A549 (cell line): ENCODE data around the gene CPEB2. TPM values are rescaled to one million over a fixed set of nuclear protein-coding genes. Genes with fewer than 3 reads are reported as not detected.

ENCODE experiments used
- ATAC-seq, 2 experiments: fragments of 200-7000 bp in 1 of 2; fragments of >200 bp in 1 of 2; cut with Nextera tagmentation in 1 of 2; cut with Tn5 transposase in 1 of 2; 3 replicates each; pipeline versions ENCODE4 v1.8.0 to v1.9.1; 2018 to 2020; ENCODE audit warnings: mild to moderate bottlenecking in 1 of 2, moderate library complexity in 1 of 2
- CTCF ChIA-PET: fragments of 300-600 bp; sonication (Branson Sonifier 250); formaldehyde crosslinking; extraction: SDS; loops from one replicate; lab custom pipeline; 2021; ENCODE audit warnings: antibody characterized with exemption, inconsistent platforms; lab: Yijun Ruan, JAX
- POLR2A ChIA-PET: fragments of 350-600 bp; formaldehyde crosslinking; extraction: SDS; loops from one replicate; lab custom pipeline; 2021; ENCODE audit warnings: antibody characterized with exemption, inconsistent platforms; lab: Yijun Ruan, JAX
- DNase-seq, 2 experiments: peaks; one replicate each; pipeline versions ENCODE4 v3.0.0 to v3.0.0-alpha.2; 2011 to 2016; ENCODE audit warnings: low read depth in 1 of 2, low spot score in 1 of 2
- FAIRE-seq: peaks from 2 replicates; lab custom pipeline; 2011; peaks lifted over from hg19 to GRCh38; lab: Jason Lieb, UNC
- H3K27ac ChIP-seq, 2 experiments: fragments of >200 bp; sonication (Bioruptor Twin); formaldehyde crosslinking; 3 replicates each; pipeline ENCODE4 v1.5.1; 2016 to 2017
- H3K4me1 ChIP-seq: fragments of >200 bp; sonication (Bioruptor Twin); formaldehyde crosslinking; 3 replicates; pipeline ENCODE4 v1.6.1; 2016
- H3K4me2 ChIP-seq: fragments of >200 bp; sonication (Bioruptor Twin); formaldehyde crosslinking; 3 replicates; pipeline ENCODE4 v1.6.1; 2016
- H3K4me3 ChIP-seq: fragments of >200 bp; sonication (Bioruptor Twin); formaldehyde crosslinking; 3 replicates; pipeline ENCODE4 v1.5.1; 2016
- H3K9me3 ChIP-seq: fragments of >200 bp; sonication (Bioruptor Twin); formaldehyde crosslinking; 3 replicates; pipeline ENCODE4 v1.6.1; 2016
- CBX2 ChIP-seq: fragments of 200-600 bp; sonication (generic); IDR thresholded peaks from 2 replicates; pipeline ENCODE4 v1.6.1; 2016; ENCODE audit warnings: low read depth, mild to moderate bottlenecking, borderline replicate concordance
- CBX8 ChIP-seq: fragments of 200-600 bp; sonication (generic); IDR thresholded peaks from 2 replicates; pipeline ENCODE4 v1.6.1; 2016
- CEBPB ChIP-seq, 2 experiments: fragments of >200 bp in 1 of 2; sonication (Bioruptor Twin) in 1 of 2; formaldehyde crosslinking in 1 of 2; IDR thresholded peaks; 2 replicates each; pipeline ENCODE4 v1.6.1; 2012 to 2016
- CTCF ChIP-seq: fragments of >200 bp; sonication (Bioruptor Twin); formaldehyde crosslinking; IDR thresholded peaks from 3 replicates; pipeline ENCODE4 v1.5.1; 2016
- E2F6 ChIP-seq: IDR thresholded peaks from 2 replicates; pipeline ENCODE4 v1.6.1; 2012; ENCODE audit warnings: low read depth, borderline replicate concordance
- EHF ChIP-seq: fragments of 250-450 bp; sonication (Bioruptor Pico); IDR thresholded peaks from 2 replicates; pipeline ENCODE4 v1.5.0; 2020; ENCODE audit warnings: mild to moderate bottlenecking
- EHMT2 ChIP-seq: fragments of 200-600 bp; sonication (generic); IDR thresholded peaks from 2 replicates; pipeline ENCODE4 v1.6.1; 2016; ENCODE audit warnings: antibody characterized with exemption, low read depth, mild to moderate bottlenecking, moderate library complexity
- ELK1 ChIP-seq: fragments of 150-350 bp; IDR thresholded peaks from 2 replicates; pipeline ENCODE4 v1.6.1; 2014; ENCODE audit warnings: low read depth, mild to moderate bottlenecking, low read length
- FOSB ChIP-seq: fragments of 250-450 bp; sonication (Bioruptor Pico); IDR thresholded peaks from 2 replicates; pipeline ENCODE4 v1.5.0; 2020; ENCODE audit warnings: mild to moderate bottlenecking, moderate library complexity
- GATA3 ChIP-seq: IDR thresholded peaks from 2 replicates; pipeline ENCODE4 v1.6.1; 2012; ENCODE audit warnings: borderline replicate concordance
- KDM1A ChIP-seq: fragments of 200-600 bp; sonication (generic); IDR thresholded peaks from 2 replicates; pipeline ENCODE4 v1.6.1; 2016; ENCODE audit warnings: low read depth, mild to moderate bottlenecking
- MAFK ChIP-seq: fragments of 450-650 bp; IDR thresholded peaks from 2 replicates; pipeline ENCODE4 v1.6.1; 2014; ENCODE audit not compliant: partially characterized antibody
- MAX ChIP-seq: IDR thresholded peaks from 2 replicates; pipeline ENCODE4 v1.6.1; 2012
- MYC ChIP-seq: IDR thresholded peaks from 2 replicates; pipeline ENCODE4 v1.6.1; 2012; ENCODE audit warnings: mild to moderate bottlenecking, inconsistent platforms, low read length, improper control_type of control experiment, borderline replicate concordance
- REST ChIP-seq: fragments of 200-600 bp; sonication (generic); IDR thresholded peaks from 2 replicates; pipeline ENCODE4 v1.6.1; 2016; ENCODE audit warnings: antibody characterized with exemption, mild to moderate bottlenecking, moderate library complexity
- RFX5 ChIP-seq: fragments of 450-650 bp; IDR thresholded peaks from 2 replicates; pipeline ENCODE4 v1.7.1; 2014; ENCODE audit warnings: antibody characterized with exemption, mild to moderate bottlenecking, moderate library complexity
- SMC3 ChIP-seq: fragments of >200 bp; sonication (Bioruptor Twin); formaldehyde crosslinking; IDR thresholded peaks from 3 replicates; pipeline ENCODE4 v1.6.1; 2018; ENCODE audit warnings: inconsistent platforms
- TFCP2L1 ChIP-seq: fragments of 250-450 bp; sonication (Bioruptor Pico); IDR thresholded peaks from 2 replicates; pipeline ENCODE4 v1.5.0; 2021; ENCODE audit warnings: mild to moderate bottlenecking
- USF2 ChIP-seq: fragments of 450-650 bp; IDR thresholded peaks from 2 replicates; pipeline ENCODE4 v1.6.1; 2014; ENCODE audit warnings: antibody characterized with exemption
- WGBS: methylation state at CpG from one replicate; pipeline ENCODE4 v1.1.6; 2017; ENCODE audit errors: missing lambda C conversion rate; 5-methylcytosine and 5-hydroxymethylcytosine counted together
- polyA plus RNA-seq, 4 experiments: library from polyadenylated mRNA; depleted of rRNA in 3 of 4; stranded (reverse); fragments of >200 nt; fragmentation: RNase III in 1 of 4; extraction: RNeasy Plus Mini Kit Qiagen cat#74134 plus additional on column Dnase treatment in 1 of 4; gene quantifications; 2 replicates in 3 of 4; 3 replicates in 1 of 4; pipeline ENCODE4 v1.2.3, GENCODE V29; 2011 to 2017

CPEB2 gene
- polyA plus RNA-seq, 2 of the 4 experiments (the other 2 are of a cell fraction), result 16.2 to 16.8 TPM

GRCh38 chr4:15089979-15090378 is 87.7 kb downstream of the CPEB2 start (continued):
- TF ChIP-seq USF2 (no peak), MAX (no peak), MYC (no peak)

- POLR2A ChIA-PET, result no interaction called here
- CTCF ChIA-PET, result no interaction called here
- Histone ChIP-seq H3K4me1 (no peaks in the 10 kb centered on the region), H3K27ac (no peak overlapping the region), H3K4me2 (no peak overlapping the region), H3K4me3 (no peak overlapping the region), H3K9me3 (no peaks in the 10 kb centered on the region)
- 27% methylated on average over 1 of the region's 1 CpG for WGBS
- TF ChIP-seq ELK1 (no peak), CBX2 (no peak), CBX8 (no peak), REST (no peak), CTCF (no peak)
- DNase-seq, result no peak
- FAIRE-seq, result no peak
- ATAC-seq, result no peak
These were observed 98.1 kb downstream of the CPEB2 start for GRCh38 chr4:15100380-15100779.

- 57% methylated on average over 7 of the region's 7 CpGs for WGBS
- Histone ChIP-seq H3K4me2 (no peak overlapping the region), H3K27ac (no peak overlapping the region), H3K9me3 (no peaks in the 10 kb centered on the region), H3K4me1 (no peaks in the 10 kb centered on the region), H3K4me3 (no peak overlapping the region)
- TF ChIP-seq RFX5 (no peak), EHF (no peak), USF2 (no peak), SMC3 (no peak), TFCP2L1 (CRISPR knock-in tag) (no peak), GATA3 (no peak), ELK1 (no peak), EHMT2 (no peak), E2F6 (no peak), REST (no peak), MAFK (no peak), FOSB (CRISPR knock-in tag) (no peak), CEBPB (IDR thresholded peaks at IDR 0.05) (no peak), KDM1A (no peak)
- no peak for ATAC-seq
- POLR2A ChIA-PET, result no interaction called here
- CTCF ChIA-PET, result no interaction called here
- no peak for DNase-seq
- no peak for FAIRE-seq
These were observed 98.9 kb downstream of the CPEB2 start for GRCh38 chr4:15100994-15101695.
